ENCODE results near the gene TMEM218.

TMEM218 gene

DNA sequence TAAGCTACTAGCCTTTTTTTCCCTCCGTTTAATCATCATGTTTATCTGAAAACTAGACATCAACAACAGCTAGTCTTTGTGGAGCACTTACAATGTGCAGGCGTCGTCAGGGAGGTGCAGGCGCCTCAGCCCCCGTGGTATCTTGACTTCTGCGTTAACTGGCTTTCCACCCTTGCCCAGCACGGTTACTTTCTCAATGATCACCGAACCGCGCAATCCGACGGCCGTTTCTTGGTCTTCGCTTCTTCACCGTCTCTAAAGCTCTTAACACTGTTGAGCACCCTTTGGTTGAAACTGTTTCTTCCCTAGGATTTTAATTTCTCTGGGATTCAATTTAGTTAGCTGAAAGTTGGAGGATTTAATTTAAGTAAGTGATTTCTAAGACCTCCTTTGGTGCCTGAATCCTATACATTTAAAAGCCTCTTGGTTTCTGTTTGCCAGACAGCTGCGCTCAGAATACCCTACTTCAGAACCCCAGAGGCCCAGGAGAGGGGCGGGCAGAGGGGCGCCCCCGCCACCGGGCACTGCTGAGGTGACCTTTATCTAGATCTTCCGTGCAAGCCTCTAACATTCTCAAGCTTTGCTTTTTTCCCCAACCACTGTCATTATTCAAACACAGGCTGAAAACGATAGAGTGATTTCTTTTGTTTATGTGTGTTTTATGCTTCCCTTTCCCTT, 18.0 kb upstream of the TMEM218 start:
- DNase-seq (ENCODE audit: low spot score), result no peak

- DNase-seq (ENCODE audit: low spot score), result no peak
Observed at GRCh38 chr11:125128450-125128849, 17.0 kb upstream of the TMEM218 start.

- DNase-seq (ENCODE audit: low spot score), result no peak
Observed at GRCh38 chr11:125124618-125124992, 13.2 kb upstream of the TMEM218 start.

DNA sequence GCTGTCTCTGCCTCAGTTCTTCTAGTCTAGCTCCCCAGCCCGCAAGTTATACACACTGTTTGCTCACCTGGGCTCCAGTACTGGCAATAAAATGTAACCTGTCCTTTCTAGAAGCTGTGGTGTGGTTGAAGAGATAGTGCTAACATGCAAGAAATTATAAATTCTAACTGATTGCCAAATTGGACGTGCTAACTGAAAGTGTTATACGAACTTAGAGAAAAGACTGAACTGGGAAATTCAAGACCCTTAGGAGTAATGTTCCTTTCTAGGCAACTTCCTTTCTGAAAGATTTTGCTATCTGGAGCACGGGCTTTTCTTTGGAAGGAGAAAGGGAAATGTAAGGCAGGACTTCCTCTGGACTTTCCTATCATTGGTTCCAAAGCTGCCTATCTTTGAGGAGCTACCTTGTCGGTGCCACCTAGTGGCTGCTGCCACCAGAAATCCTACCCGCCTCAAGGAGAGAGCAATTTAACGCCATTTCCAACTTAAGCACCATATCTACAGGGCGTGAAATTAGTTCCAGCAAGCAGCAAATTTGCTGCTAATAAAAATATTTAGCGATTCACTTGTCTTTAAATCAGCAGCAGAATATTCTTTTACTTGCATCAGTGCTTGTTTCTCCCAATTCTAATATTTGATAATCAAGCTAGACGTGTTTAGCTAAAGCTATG, 12.7 kb upstream of the TMEM218 start:
- peak; percentile 61 for DNase-seq (ENCODE audit: low spot score)

GRCh38 chr11:125123194-125123946, 11.9 kb upstream of the TMEM218 start:
- no peak for DNase-seq (ENCODE audit: low spot score)

- DNase-seq (ENCODE audit: low spot score), result no peak
Observed at GRCh38 chr11:125117429-125117828, 6.0 kb upstream of the TMEM218 start.

DNA sequence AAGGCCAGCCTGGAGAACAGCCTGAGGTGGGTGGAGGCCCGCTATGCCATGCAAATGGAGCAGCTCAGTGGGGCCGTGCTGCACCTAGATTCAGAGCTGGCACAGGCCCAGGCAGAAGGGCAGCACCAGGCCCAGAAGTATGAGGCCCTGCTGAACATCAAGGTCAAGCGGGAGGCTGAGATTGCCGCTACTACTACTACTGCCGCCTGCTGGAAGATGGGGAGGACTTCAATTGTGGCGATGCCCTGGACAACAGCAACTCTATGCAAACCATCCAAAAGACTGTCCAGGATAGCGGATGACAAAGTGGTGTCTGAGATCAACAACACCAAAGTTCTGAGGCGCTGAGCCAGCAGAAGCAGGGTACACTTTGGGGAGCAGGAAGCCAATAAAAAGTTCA, 3.1 kb upstream of the TMEM218 start:
- DNase-seq (ENCODE audit: low spot score), result no peak

GRCh38 chr11:125112208-125112604, 780 bp upstream of the TMEM218 start:
- DNase-seq (ENCODE audit: low spot score), result no peak

- peak; percentile 53 for DNase-seq (ENCODE audit: low spot score)
Observed at GRCh38 chr11:125111001-125111342, 454 bp downstream of the TMEM218 start.

GRCh38 chr11:125110506-125110905, 920 bp downstream of the TMEM218 start:
- no peak for DNase-seq (ENCODE audit: low spot score)

DNA sequence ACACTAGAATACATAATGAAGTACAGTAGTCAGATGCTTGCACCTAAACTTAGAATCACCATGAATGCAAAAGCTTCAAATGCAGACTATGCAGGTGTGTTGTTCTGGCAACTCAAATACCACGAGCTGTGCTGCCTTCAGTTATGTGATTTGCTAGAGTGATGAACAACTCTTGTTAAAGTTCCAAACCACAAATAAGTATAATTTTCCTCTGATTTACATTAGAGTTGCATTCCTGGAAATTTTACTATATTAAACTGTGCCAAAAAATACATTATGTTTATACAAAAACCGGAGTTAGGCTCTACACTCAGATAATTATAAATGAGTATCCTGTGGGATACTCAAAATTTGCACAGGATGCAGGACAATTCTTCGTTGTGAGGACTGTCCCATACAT, 3.0 kb downstream of the TMEM218 start:
- no peak for DNase-seq (ENCODE audit: low spot score)

DNA sequence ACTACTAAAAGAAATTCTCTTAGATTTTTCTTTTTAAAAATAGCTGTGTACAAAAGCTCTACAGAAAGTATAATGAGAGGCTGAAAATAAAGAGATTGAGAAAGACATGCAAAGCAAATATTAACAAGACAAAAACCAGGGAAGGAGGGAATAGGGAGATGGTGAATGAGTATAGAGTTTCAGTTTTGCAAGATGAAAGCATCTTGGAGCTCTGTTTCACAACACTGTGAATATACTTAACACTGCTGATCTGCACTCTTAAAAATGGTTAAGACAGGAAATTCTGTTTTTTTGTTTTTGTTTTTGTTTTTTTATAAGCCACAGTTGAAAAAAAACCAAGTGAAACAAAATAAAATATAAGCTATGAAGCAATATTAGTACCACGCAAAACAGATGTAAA, 5.5 kb downstream of the TMEM218 start:
- DNase-seq (ENCODE audit: low spot score), result no peak

GRCh38 chr11:125102510-125102909, 8.9 kb downstream of the TMEM218 start:
- DNase-seq (ENCODE audit: low spot score), result no peak

GRCh38 chr11:125102025-125102424, 9.4 kb downstream of the TMEM218 start:
- no peak for DNase-seq (ENCODE audit: low spot score)

DNA sequence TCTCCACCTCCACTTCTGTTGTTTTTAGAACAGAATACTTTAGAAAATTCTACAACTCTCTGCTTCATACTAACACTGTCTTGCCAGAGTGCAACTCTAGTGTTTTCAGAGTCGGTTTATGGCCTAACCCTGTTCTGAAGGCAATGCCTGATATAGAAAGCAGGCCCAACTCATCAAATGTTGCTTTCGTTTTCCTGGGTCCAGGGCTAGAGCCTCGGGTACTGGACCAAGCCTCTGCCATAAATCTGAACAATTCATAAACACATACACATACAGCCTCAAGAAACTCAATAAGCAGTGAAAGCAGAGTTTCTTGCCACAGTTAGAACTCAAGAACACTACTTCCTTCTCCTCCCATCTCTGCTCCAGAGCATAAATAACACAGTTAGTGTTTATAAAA, 9.8 kb downstream of the TMEM218 start:
- DNase-seq (ENCODE audit: low spot score), result no peak

- DNase-seq (ENCODE audit: low spot score), result no peak
Observed at GRCh38 chr11:125100136-125100535, 11.3 kb downstream of the TMEM218 start.

GRCh38 chr11:125094731-125095130, 16.7 kb downstream of the TMEM218 start:
- DNase-seq (ENCODE audit: low spot score), result no peak

GRCh38 chr11:125093502-125093901, 17.9 kb downstream of the TMEM218 start:
- no peak for DNase-seq (ENCODE audit: low spot score)

DNA sequence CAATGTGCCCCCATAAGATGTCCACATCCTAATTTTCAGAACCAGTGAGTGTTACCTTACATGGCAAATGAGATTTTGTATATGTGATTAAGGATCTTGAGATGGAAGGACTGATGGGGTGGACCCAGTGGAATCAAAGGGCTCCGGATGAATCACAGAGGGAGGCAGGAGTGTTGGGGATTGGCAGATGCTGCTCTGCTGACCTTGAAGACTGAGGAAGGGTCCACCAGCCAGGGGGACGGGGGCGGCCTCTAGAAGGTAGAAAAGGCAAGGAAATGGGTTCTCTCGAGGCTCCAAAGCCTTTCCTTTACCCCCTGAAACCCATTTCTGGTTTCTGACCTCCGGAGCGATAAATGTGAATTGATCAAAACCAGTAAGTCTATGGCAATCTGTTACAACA, 18.8 kb downstream of the TMEM218 start:
- DNase-seq (ENCODE audit: low spot score), result no peak

GRCh38 chr11:125091877-125092664, 19.4 kb downstream of the TMEM218 start:
- no peak for DNase-seq (ENCODE audit: low spot score)

DNA sequence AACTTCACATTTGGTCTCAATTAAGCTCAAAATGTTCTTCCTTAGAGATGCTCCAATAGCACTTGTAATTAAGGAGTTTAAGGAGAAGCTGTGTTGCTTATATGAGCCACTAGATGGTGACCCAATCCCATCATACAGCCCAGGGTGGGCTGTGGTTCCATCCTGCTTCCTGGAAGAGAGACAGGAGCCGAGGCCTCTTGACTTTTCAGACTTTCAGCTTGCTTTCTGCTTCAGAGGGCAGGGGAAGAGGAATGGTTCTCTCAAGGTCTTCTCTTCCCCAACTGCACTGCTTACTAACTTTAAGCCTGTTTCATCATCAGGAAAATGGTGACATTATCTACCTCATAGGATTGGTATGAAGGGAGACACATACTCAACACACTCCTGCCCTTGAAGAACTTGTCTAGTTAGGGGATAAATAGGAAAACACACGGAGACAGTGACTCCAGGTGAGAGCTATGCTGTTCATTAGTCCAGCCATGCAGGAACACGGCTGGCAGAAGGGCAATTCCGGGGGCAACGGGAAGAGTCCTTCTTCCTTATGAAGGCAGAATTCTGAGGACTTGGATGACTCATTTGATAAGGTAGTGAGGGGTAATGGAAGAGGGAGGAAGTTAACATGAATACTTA, 20.1 kb downstream of the TMEM218 start:
- DNase-seq (ENCODE audit: low spot score), result peak; percentile 68

DNA sequence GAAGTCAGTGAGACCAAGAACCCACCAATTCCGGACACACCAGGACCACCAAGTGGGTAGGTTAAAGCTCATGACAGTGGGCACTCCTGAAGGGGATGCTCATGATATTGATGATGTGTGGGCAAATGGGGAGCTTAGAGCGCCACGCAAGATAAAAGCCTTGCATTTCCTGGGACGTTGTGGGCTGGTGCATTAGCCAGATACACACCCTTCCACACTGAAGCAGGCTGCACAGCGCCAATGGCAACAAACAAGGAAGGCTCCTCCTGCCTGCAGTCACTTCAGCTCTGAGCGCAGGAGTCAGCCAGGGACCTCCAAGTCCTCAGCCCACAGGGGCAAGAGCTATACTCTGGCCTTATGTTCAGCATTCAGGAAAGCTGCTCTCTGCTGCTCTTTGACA, 20.6 kb downstream of the TMEM218 start:
- DNase-seq (ENCODE audit: low spot score), result no peak

Measured in SW480 (cell line).